Stimulated activated CD4-positive, alpha-beta T cell treated with anti-CD3 and anti-CD28 coated beads, Interleukin-4, amount 100 ng/mL, for 1 hour (primary cell): ENCODE results near the gene SLF2.
"Not testable (repeated sequence)": the region's sequence is repeated elsewhere in the genome, so short reads cannot be mapped to it uniquely, and the experiment has no call there.

ENCODE experiments used
- DNase-seq: peaks from one replicate; pipeline ENCODE4 v3.0.0-alpha.2; 2020

Gene SLF2

GRCh38 chr10:100878291-100878910 lies 34.4 kb upstream of the SLF2 start:
- peak; percentile 10 for DNase-seq

- DNase-seq, result no peak
Observed at GRCh38 chr10:100879741-100880360, 32.9 kb upstream of the SLF2 start.

- DNase-seq, result no peak
Observed at GRCh38 chr10:100881556-100882213, 31.1 kb upstream of the SLF2 start.

GRCh38 chr10:100882252-100882651 lies 30.5 kb upstream of the SLF2 start:
- no peak for DNase-seq

GRCh38 chr10:100882671-100883311 lies 30.0 kb upstream of the SLF2 start:
- DNase-seq, result no peak

- DNase-seq, result no peak
Observed at GRCh38 chr10:100883312-100883821, 29.4 kb upstream of the SLF2 start.

GRCh38 chr10:100885611-100886010 lies 27.2 kb upstream of the SLF2 start:
- not testable (repeated sequence) for DNase-seq

GRCh38 chr10:100886091-100886490 lies 26.7 kb upstream of the SLF2 start:
- DNase-seq, result no peak

GRCh38 chr10:100886521-100886920 lies 26.2 kb upstream of the SLF2 start:
- no peak for DNase-seq

GRCh38 chr10:100886963-100887362 lies 25.8 kb upstream of the SLF2 start:
- no peak for DNase-seq

GRCh38 chr10:100887761-100888296 lies 24.9 kb upstream of the SLF2 start:
- DNase-seq, result no peak

- no peak for DNase-seq
Observed at GRCh38 chr10:100888957-100889356, 23.8 kb upstream of the SLF2 start.

GRCh38 chr10:100889546-100889945 lies 23.2 kb upstream of the SLF2 start:
- no peak for DNase-seq

GRCh38 chr10:100890141-100890672 lies 22.6 kb upstream of the SLF2 start:
- DNase-seq, result no peak

- no peak for DNase-seq
Observed at GRCh38 chr10:100890673-100891317, 22.0 kb upstream of the SLF2 start.

GRCh38 chr10:100894033-100894432 lies 18.7 kb upstream of the SLF2 start:
- no peak for DNase-seq

GRCh38 chr10:100894589-100895294 lies 18.0 kb upstream of the SLF2 start:
- DNase-seq, result no peak

- no peak for DNase-seq
Observed at GRCh38 chr10:100895346-100895745, 17.4 kb upstream of the SLF2 start.

GRCh38 chr10:100895896-100896295 lies 16.9 kb upstream of the SLF2 start:
- no peak for DNase-seq

GRCh38 chr10:100896876-100897461 lies 15.8 kb upstream of the SLF2 start:
- DNase-seq, result no peak

- DNase-seq, result no peak
Observed at GRCh38 chr10:100897976-100898375, 14.8 kb upstream of the SLF2 start.

GRCh38 chr10:100899171-100899570 lies 13.6 kb upstream of the SLF2 start:
- no peak for DNase-seq
